ENCODE data around the gene SLITRK4. TPM values are rescaled to one million over a fixed set of nuclear protein-coding genes. Genes with fewer than 3 reads are reported as not detected.

SLITRK4 gene
- total RNA-seq = 11.2 and 13.2 TPM in 2 replicates

GRCh38 chrX:143635915-143636314 is at the start of gene SLITRK4:
Gene SLITRK4 (minus strand): TSS chrX:143636101. CDS start chrX:143631108, 4,993 bp downstream.

Other genes starting within 250 kb of the SLITRK4 start
- not detected in 2 replicates for gene SPANXN3, start 118.6 kb downstream of the SLITRK4 start, total RNA-seq
- not detected in 2 replicates for gene SPANXN2, start 84.7 kb upstream of the SLITRK4 start, total RNA-seq
- not detected in 2 replicates for gene UBE2NL, start 248.0 kb upstream of the SLITRK4 start, total RNA-seq